GM12801 (cell line): ENCODE results near the gene LINS1.

Experiments
- TF ChIP-seq, protein P1 (sequence below): IDR thresholded peaks from one replicate; pipeline ENCODE4 v1.5.1; 2011; ENCODE audit warnings: control low read depth; ENCODE audit not compliant: insufficient read length; ENCODE audit errors: extremely low read depth

Gene LINS1

GRCh38 chr15:100588638-100589242, 13.2 kb downstream of the LINS1 start:
- TF ChIP-seq, protein P1, sequence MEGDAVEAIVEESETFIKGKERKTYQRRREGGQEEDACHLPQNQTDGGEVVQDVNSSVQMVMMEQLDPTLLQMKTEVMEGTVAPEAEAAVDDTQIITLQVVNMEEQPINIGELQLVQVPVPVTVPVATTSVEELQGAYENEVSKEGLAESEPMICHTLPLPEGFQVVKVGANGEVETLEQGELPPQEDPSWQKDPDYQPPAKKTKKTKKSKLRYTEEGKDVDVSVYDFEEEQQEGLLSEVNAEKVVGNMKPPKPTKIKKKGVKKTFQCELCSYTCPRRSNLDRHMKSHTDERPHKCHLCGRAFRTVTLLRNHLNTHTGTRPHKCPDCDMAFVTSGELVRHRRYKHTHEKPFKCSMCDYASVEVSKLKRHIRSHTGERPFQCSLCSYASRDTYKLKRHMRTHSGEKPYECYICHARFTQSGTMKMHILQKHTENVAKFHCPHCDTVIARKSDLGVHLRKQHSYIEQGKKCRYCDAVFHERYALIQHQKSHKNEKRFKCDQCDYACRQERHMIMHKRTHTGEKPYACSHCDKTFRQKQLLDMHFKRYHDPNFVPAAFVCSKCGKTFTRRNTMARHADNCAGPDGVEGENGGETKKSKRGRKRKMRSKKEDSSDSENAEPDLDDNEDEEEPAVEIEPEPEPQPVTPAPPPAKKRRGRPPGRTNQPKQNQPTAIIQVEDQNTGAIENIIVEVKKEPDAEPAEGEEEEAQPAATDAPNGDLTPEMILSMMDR = no peak

DNA sequence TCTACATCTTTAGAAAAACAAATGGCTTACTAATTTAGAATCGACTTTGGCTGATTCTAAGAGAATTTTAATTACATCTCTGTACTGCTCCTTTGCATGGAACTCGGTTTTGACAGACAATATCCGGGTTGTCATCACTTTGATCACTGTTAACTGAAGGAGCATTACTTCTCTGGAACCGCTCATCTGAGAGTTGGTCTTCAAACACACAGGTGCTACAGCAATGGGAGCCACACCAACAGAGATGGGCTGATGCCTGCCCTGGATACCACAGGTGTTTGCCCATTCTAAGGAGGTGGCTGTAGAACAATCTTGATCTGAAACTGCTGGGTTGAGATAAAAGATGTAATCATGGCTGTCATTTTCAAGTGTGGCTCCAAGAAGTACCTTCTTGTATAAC, 21.6 kb downstream of the LINS1 start:
- TF ChIP-seq, protein P1 = no peak

- TF ChIP-seq, protein P1 = no peak
These were observed 28.5 kb downstream of the LINS1 start for GRCh38 chr15:100573526-100573925.

- TF ChIP-seq, protein P1 = no peak
These were observed 29.5 kb downstream of the LINS1 start for GRCh38 chr15:100572362-100572983.

DNA sequence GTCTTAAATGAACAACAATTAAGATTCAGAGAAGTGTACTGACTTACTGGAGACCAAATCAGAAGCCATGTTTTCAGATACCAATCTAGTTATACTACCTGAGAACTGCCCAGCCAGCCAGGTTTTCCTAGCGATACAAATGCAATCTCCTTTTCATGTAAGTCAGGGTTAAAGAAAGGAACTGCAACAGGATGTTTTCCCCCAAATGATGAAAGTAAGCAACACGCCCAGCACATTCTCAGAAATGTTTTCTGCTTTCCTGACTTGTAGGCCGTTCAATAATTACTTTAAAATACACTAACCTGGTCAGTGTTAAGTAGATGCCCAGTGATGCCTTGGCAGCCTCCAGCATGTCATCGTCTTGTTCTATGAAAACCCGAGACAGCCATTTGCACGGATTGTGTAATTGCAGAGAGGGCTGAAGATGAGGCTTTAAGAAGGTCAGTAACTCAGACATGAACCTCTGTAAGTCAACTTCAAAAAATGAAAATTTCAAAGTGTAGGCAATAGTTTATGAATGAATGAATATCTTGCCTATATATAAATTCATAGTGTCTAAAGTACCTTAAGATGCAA, 30.3 kb downstream of the LINS1 start:
- TF ChIP-seq, protein P1 = no peak

- TF ChIP-seq, protein P1 = no peak
These were observed 31.2 kb downstream of the LINS1 start for GRCh38 chr15:100570735-100571313.

DNA sequence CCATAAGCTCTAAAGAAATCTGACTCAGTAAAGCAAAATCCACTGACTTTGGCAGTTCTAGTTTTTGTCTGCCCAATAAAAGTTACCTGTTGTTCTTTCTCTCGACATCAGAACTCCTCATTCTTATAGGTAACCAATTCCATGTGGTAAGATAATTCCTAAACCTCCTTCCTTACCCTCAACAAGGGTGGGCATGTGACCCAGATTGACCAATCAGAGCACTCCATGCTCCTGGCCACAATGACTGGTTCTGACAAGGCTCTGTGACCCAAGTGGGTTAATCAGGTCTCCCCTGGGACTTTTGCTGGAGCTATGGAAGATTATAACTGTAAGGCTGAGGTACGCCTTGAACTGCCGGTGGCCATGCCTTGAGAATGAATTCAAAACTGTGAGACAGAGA, 31.7 kb downstream of the LINS1 start:
- TF ChIP-seq, protein P1 = no peak
